DMS 273 (cell line): ENCODE data around the gene FICD.
"Not testable (repeated sequence)": the region's sequence is repeated elsewhere in the genome, so short reads cannot be mapped to it uniquely, and the experiment has no call there.

Source experiments
- DNase-seq: peaks from one replicate; lab custom pipeline; 2025; ENCODE audit not compliant: unreplicated experiment; lab: John Stamatoyannopoulos, UW

Gene FICD

GRCh38 chr12:108514973-108515814 is at the start of gene FICD:
TSS of gene FICD (plus strand) at chr12:108515277. CDS start at chr12:108516973, 1,696 bp downstream.
- peak; percentile 99 for DNase-seq

- no peak for DNase-seq
These were observed 49.7 kb upstream of the FICD start for GRCh38 chr12:108465417-108465816.

DNA sequence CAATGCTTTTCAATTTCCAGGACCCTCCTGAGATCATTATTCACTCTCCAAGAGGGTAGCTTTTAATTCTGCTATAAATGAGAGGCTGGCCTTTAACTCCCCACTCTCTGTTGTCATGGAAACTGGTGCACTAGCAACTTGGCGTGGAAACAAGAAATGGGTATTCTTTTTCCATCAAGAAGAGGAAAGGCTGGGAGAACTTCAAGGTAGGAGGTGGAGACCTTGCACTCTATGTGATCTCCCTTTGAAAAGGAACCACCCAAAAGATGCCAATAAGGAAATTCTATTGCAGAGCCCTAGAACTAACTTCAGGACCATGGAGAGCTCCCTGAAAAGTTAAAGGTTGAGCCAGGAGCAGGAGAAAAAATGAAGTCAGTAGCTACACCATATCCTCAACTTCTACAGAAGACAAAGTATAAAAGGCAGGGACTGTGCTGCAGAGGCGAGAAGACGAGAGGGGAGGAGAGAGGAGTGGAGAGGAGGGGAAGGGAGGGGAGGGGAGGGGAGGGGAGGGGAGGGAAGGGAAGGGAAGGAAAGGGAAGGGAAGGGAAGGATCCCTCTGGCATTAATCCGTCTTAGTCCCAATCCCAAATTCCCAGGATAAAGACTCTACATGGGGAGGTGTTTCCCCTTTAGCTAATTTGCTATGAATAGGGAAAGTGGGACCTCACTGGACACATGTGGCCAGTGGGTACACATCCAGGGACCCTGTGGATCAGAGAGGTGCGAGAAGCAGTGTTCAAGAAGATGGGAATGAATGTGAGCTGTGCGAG is 46.7 kb upstream of the FICD start:
- DNase-seq, result peak; percentile 47

DNA sequence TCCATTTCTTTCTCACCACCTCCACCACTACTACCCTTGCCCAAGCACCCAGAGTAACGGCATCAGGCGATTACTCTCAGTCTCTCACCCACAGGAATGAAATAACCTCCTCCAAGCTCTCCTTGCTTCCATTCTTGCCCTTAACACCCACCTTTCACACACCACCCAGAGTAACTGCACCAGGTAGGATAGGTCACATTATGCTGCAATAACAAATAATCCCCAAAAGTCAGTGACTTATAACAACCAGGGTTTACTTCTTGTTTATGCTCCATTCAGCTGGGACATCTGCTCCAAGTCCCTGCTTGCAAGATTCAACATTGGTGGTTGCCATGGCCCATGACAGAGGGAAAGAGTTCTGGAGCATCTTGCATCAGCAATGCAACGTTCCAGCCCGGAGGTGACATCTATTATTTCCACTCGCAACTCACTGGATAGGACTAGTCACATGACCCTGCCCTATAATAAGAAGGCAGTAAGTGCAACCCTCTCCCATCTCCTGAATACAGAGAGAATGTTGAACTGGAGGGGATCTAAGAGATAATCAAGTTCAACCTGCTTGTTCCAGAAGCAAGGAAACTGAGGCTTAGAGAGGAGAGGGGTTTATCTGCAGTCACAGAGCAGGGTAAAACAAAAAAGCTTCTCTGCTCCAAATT is 41.5 kb upstream of the FICD start:
- no peak for DNase-seq

DNA sequence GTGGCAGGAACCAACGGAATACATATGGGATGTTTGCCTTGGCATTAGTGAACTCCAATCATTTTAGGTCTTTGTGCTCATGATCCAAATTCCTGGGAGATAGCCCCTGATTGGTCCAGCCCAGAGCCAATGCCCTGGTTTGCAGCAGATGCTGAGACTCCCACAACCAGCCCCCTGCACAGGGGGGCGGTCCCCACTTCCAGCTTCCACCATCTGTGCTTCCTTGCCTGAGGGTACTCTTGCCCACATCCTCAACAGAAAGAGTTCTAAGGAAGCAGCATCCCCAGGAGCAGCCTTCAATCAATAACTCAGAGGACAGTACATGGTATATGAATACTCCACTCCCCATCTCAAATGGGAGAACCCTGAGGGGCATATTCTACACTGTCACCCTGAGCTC is 39.7 kb upstream of the FICD start:
- DNase-seq, result peak; percentile 38

DNA sequence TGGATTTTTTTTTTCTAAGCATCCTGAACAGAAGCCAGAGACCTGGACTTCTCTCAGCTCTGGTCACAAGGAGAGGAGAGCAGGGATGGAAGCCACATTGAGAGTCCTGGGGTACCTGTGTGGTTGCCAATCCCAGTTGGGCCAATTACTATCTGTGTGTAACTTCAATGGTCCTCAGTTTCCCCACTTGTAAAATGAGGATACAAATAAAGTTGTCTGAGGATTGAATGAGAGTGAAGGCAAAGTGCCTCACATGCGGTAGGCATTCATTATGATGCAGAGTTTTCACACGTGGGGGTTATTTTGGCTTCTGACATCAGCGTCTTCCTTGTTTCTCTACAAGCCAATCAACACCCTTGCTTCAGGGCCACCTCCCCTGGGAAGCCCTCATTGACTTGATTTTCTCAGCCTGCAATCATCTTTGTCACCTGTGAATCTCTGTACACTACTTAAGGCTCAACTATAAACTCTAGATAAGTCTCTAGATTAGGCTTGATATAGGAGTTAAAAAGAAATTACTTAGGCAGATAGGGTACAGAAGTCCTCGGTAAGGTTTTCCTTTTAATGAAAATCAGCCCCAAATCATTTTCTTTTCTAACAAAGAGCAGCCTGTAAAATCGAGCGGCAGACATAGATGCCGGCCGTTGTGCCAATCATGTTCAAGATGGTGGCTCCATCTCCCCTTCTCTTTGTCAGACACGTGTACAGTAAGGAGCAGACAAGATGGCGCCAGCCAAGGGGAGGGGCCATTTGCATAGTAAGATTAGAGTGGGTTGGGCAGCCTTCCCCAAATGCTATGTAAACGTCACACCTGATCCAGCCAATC is 37.8 kb upstream of the FICD start:
- no peak for DNase-seq

GRCh38 chr12:108477881-108478259 is 37.2 kb upstream of the FICD start:
- no peak for DNase-seq

GRCh38 chr12:108478611-108479206 is 36.4 kb upstream of the FICD start:
- no peak for DNase-seq

DNA sequence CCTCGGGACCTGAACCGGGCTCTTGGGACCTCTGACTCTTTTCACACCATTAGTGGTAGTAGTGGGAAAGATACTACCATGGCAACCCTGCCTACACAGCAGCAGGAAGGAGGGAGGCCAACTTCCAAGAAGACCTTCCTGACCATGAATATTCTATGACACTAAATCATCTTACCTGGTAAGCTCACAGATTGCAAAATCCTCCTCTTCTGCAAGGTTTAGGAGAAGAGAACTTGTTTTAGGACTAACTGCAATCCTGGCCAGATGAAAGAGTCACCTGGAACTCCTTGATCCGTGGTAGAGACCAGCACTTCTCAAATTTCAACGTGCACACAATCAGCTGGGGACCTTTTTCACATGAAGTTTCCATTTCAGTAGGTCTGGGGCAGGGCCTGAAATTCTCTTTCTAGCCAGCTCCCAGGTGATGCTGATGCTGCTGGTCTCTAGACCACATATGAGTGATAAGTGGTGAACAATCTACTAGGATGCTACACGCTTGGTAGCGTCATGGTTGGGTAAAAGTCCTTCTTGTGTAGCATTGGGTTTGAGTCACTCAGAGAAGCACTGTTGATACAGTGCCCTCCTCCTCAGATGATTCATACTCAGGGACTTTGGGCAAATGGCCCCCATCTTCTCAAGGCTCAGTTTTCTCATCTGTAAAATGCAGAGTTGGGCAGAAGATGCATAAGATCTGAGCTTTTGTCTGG is 35.6 kb upstream of the FICD start:
- DNase-seq, result no peak

DNA sequence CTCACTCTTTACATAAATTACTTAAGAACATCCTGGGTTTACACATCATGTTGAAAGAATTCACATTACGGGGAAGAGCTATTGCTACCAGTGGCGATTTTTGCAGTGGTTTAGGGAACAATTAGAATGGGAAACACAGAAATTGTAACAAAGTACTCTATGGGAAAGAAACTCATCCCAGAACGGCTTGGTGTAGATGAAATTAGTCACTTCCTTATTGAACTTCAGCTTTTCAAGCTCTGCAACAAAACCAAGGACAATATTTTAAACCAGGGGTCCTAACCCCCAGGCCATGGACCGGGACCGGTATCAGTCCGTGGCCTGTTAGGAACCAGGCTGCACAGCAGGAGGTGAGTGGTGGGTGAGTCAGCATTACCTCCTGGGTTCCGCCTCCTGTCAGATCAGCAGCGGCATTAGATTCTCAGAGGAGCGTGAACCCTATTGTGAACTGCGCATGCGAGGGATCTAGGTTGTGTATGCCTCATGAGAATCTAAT is 32.3 kb upstream of the FICD start:
- DNase-seq, result no peak

DNA sequence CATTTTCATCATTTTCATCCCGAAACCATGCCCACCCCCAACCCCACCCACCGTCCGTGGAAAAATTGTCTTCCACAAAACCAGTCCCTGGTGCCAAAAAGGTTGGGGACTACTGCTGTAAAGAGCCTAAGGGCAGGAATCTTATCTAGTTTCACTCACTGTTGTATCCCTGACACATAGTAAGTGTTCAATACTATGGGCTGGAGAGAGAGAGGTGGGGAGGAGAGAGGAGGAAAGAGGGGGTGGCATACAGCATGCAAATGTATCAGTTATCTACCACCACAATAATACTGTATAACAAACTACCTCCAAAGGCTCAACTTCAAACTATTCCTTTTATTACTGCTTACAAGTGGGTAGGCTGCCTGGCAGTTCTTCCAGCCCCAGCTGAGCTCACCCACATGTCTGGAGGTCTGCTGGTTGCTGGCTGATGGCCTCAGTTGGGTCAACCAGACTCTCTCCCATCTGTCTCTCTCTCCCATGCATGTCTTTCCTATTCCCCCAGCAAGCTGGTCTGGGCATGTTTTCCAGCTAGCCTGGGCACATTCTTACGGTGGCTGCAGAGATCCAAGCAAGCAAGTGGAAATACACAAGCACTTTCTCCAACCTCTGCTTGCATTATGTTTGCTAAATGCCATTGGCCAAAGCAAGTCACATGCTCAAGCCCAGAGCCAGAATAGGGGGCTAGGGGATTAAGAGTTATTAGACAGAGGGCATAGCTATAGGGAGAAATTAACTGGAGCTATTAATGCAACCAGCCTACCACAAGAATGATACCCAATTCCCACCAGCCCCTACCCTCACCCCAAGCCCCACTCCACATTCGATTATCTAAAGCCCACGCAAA is 31.6 kb upstream of the FICD start:
- no peak for DNase-seq

DNA sequence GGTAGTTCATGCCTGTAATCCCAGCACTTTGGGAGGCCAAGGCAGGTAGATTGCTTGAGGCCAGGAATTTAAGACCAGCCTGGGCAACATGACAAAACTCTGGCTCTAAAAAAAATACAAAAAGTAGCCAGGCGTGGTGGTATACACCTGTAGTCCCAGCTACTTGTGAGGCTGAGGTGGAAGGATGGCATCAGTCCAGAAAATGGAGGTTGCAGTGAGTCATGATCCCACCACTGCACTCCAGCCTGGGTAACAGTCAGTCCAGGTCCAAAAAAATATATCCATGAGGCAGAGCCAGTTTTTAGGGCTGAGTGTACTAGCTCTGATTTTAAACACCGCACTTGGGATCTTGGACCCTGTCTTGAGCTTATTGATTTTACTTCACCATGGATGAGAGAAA is 30.6 kb upstream of the FICD start:
- DNase-seq, result no peak

DNA sequence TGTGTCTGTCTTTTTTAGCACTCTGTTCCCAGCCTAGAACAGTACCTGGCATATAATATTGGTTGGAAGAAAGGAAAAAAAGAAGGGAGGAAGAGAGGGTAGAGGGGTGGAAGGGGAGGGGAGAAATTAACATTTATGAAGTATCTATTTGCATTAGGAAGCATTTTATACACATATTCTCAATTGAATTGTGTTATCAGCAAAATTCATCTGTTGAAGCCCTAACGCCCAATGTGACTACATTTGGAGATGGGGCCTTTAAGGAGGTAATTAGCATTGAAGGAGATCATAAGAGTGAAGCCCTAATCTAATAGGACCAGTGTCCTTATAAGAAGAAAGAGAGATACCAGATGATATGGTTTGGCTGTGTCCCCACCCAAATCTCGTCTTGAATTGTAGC is 30.2 kb upstream of the FICD start:
- no peak for DNase-seq

DNA sequence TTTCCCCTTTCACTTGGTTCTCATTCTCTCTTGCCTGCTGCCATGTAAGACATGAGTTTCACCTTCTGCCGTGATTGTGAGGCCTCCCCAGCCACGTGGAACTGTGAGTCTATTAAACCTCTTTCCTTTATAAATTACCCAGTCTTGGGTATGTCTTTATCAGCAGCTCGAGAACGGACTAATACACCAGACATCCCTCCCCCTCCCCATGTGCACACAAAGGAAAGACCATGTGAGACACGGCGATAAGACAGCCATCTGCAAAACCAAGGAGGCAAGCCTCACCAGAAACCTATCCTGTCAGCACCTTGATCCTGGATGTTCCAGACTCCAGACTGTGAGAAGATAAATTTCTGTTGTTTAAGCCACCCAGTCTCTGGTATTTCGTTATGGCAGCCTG is 29.7 kb upstream of the FICD start:
- DNase-seq, result not testable (repeated sequence)

DNA sequence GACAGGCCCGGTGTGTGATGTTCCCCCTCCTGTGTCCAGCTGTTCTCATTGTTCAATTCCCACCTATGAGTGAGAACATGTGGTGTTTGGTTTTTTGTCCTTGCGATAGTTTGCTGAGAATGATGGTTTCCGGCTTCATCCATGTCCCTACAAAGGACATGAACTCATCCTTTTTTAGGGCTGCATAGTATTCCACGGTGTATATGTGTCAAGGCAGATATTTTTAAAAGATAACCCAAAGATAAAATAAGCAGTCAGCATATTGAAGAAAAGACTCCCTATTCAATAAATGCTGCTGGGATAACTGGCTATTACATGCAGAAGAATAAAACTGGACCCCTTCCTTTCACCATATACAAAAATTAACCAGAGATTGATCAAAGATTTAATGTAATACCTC is 28.0 kb upstream of the FICD start:
- not testable (repeated sequence) for DNase-seq

- no peak for DNase-seq
These were observed 23.8 kb upstream of the FICD start for GRCh38 chr12:108491256-108491655.

DNA sequence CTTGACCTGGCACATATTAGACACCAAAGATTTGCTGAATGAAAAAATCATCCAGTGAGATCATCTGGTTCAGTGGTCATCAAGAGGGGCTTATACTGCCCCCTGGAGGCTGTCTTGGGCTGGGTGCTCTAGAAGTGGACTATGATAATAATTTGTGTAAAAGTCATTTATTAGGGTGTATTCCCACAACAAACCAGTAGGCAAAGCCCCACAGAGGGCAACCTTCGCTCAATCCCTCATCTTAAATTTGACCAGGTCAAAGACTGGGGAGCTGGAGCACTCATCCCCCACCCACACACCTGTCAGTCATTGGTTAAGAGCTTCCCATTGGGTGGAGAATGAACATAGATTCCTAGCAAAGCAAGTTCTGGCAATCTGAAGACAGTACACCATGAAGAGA is 20.0 kb upstream of the FICD start:
- DNase-seq, result peak; percentile 67

- no peak for DNase-seq
These were observed 19.1 kb upstream of the FICD start for GRCh38 chr12:108495823-108496579.
